ENCODE measurements around the gene C6orf62.
"Not testable (repeated sequence)": the region's sequence is repeated elsewhere in the genome, so short reads cannot be mapped to it uniquely, and the experiment has no call there.

The C6orf62 gene

DNA sequence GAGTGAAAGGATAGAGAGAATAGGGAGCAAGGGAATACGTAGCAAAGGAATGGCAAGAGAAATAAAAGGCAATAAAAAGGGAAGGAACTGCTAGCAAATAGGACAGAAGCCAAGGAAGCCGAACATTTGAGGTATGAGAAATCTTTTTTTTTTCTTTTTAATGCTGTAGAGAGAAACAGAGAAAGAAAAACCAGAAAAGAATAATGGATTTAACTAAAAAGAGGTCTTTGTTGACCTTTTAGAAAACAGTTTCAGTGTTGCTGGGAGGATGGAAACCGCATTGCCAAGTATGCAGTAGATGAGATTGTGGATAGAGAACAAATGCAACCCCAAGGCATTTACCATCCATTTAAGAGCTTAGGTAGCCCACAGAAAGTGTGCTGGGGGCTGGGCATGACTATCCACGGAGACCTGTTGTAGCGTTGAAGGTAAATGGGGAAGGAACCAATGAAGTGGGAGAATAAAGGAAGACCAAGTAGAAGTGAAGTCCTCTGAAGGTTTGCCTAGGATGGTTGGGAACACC lies 23.3 kb upstream of the C6orf62 start:
- no peak for DNase-seq

DNA sequence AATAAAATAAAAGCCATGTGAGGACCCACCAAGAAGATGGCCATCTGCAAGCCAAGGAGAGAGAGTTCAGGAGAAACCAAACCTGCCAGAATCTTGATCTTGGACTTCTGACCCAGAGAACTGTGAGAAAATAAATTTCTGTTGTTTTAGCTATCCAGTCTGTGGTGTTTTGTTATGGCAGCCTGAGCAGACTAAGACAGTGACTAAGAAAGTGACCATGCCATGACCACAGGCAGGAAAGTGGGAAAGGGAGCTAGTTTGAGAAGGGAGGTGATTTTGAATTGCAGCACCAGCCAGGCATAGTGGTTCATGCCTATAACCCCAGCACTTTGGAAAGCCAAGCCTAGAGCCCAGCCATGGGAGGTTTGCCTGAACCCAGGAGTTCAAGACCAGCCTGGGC lies 21.9 kb upstream of the C6orf62 start:
- no peak for DNase-seq

DNA sequence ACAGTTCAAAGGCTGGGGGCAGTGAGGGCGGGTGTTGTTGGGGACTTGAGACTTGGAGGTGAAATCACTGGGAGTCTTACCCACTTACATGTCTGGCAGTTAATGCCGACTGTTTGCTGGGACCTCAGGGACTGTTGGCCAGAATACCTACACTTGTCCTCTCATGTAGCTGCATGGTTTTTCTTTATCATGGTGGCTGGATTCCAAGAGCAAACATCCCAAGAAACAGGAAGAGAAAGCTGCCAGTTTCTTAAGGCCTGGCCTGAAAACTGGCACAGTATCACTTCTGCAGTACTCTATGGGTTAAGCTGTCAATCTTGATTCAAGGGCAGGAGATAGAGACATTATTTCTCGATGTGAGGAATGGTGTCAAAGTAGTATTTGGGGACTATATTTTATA lies 19.8 kb upstream of the C6orf62 start:
- DNase-seq, result no peak

DNA sequence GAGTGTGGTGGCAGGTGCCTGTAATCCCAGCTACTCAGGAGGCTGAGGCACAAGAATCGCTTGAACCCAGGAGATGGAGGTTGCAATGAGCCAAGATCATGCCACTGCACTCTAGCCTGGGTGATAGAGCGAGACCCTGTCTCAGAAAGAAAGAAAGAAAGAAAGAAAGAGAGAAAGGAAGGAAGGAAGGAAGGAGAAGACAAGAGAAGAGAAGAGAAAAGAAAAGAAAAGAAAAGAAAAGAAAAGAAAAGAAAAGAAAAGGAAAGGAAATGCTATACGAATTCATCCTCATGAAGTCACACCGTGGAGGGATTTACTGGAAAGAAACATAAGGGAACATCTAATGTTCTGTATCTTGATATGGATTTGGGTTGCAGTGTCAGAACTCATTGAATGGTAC lies 15.8 kb upstream of the C6orf62 start:
- not testable (repeated sequence) for DNase-seq

DNA sequence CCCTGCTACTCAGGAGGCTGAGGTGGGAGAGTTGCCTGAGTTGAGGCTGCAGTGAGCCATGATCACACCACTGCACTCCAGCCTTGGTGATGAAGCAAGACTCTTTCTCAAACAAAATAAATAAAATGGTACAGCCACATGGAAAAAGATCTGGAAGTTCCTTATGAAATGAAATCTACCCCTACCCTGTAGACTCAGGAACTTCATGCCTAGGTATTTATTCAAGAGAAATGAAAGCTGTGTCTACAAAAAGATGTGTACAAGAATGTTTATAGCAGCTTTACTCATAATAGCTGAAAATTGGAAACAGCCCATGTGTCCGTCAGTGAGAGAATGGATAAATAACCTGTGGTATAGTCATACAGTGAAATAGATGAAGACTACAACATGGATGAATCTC lies 15.2 kb upstream of the C6orf62 start:
- no peak for DNase-seq

DNA sequence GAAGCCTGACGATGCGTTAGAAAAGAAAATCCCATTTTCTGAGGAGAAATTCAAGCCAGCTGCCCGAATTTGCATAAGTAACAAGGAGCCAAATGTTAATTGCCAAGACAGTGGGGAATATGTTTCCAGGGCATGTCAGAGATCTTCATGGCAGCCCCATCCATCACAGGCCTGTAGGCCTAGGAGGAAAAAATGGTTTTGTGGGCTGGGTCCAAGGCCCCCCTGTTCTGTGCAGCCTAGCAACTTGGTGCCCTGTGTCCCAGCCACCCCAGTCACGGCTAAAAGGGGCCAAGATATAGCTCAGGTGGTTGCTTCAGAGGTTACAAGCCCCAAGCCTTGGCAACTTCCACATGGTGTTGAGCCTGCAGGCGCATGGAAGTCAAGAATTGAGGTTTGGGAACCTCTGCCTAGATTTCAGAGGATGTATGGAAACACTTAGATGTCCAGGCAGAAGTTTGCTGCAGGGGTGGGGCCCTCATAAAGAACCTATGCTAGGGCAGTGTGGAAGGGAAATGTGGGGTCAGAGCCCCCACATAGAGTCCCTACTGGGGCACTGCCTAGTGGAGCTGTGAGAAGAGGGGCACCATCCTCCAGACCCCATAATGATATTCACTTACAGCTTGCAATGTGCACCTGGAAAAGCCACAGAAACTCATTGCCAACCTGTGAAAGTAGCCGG lies 12.6 kb upstream of the C6orf62 start:
- not testable (repeated sequence) for DNase-seq

DNA sequence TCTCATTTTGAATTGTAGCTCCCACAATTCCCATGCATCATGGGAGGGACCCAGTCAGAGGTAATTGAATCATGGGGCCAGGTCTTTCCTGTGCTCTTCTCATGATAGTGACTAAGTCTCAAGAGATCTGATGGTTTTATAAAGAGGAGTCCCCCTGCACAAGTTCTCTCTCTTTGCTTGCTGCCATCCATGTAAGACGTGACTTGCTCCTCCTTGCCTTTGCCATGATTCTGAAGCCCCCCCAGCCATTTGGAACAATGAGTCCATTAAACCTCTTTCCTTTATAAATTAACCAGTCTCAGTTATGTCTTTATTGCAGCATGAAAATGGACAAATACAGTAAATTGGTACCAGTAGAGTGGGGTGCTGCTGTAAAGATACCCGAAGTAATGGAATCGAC lies 11.7 kb upstream of the C6orf62 start:
- DNase-seq, result not testable (repeated sequence)

DNA sequence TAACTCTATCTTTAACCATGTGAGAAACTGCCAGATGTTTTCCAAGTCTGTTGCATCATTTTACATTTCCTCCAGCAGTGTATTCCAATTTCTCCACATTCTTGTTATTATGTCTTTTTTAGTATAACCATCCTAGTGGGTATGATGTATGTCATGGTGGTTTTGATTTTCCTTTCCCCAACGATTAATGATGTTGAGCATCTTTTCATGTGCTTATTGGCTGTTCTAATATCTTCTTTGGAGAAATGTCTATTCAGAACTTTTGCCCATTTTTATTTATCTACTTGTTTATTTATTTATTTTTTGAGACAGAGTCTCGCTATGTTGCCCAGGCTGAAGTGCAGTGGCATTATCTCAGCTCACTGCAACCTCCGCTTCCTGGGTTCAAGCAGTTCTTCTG lies 4.3 kb upstream of the C6orf62 start:
- DNase-seq, result no peak

DNA sequence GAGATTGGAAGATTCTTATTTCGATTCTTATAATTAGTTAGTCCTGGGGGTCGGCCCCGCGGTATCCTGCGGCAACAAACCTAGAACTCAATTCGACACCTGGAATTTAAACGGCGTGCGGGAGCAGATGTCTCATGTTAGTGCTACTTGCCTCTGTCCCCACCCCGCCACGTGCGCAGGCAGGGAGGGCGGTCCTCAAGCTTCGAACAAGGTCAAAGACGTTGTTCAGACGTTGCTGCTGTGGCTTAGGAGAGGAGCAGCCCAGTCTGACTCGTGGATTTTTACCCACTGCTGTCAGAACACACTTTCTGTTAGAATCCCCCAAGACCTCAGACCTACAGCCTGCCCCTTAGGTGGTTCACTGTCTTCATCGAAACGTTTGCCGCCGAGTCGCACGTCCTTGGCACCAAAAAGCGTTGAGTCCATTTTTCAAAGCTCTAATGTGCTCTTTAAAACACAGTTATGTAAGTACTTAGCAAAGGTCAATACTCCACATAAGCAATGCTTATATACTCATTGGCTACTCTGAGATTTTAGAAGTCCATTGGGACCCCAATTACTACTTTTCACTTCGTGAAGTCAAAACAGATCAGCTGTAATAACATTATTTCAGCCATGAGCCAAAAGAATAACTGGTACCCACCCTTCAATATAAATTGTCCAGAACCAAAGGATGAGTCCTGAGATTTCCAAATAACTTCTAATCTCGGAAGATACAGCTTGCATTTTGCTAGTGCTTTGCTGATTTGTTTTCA lies 2.7 kb upstream of the C6orf62 start:
- DNase-seq, result peak; percentile 96

DNA sequence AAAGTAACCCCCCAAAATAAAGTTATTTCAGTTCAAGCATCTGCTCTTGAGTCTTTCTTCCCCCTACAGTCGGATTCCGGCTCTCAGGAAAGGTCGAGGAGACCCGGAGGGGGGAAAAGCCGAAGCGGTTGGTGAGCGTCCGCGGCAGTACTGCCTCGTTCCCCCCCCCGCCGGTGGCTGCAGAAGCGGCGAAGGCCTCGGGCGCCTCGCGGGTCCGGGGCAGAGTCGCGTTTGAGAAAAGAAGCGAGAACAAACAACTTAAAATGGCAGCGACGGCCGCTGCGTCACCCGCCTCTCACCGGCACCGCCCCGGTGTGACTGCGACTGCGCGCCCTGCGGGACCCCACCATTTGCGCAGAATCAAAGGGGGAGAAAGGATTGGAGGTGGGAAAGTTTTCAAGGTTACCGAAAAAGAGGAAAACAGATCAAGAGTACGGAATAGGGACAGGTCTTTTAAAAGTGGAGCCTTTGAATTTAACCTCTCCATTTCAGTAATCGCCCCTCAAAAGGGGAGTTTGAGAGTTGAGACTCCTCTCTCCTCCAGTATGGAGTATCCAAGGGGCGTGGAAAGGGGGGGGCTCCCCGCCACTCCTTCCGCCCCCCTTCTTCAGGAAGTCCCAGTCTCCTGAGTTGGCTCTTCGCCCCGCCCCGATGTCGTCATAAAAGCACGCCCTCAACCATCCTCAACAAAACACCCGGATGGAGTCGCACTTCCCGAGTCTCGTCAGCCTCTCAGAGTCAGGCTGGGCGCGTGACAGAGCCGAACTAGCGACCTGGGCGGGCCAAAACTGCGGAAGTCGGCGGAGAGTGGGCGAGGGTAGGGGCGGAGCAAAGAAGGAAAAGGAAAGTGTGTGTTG lies 1.9 kb upstream of the C6orf62 start:
- DNase-seq, result peak; percentile 100

DNA sequence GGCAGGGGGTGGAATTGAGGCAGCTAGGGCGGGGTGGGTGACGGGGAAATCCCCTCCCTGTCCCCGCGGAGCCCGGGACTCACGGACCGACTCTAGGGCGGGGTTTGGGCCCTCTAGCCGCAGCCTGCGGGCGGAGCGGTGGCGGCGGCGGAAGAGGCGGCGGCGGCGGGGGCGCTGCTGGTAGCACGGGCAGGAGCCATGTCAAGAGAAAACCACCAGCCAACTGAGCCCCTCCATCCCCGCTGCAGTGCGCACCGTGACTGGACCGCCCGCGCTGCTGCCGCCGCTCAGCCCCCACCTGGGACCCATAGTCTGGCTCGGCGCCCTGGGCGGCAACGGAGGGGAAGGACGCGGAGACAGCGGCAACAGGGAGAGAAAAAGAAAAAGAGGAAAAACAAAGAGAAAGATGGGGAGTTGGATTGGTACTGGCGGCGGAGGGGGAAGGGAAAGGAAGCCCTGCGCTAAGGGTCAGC lies 1.2 kb upstream of the C6orf62 start:
- peak; percentile 73 for DNase-seq

DNA sequence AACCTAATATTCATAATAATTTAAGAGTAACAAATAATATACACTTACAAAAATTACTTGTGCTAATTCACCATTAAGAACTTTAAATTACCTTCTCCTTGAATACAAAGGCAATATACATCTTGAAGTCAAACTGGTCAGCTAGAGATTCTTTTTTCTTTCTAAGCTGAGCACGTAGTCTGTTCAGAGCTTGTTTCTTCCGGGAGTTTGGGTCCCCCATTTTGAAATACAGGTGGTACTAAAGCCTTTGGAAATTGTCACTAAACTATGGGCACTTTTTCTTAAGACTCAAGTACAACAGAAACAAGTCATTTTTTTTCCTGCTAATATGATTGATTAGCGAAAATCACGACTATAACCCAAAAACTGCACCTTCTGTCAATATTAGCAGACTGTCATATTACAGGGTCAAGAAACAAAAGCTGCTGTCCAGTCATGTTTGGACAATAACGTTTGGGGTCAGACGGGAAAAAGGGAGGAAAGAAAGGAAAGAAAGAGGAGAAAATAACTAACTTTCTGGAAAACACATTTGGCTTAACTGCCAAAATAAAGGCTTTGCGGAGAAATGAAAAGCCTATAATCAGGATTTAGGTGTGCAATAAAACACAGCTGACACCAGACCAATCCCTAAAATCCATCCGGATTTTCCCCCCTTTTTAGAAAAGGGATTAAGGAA lies 367 bp downstream of the C6orf62 start:
- DNase-seq, result no peak

DNA sequence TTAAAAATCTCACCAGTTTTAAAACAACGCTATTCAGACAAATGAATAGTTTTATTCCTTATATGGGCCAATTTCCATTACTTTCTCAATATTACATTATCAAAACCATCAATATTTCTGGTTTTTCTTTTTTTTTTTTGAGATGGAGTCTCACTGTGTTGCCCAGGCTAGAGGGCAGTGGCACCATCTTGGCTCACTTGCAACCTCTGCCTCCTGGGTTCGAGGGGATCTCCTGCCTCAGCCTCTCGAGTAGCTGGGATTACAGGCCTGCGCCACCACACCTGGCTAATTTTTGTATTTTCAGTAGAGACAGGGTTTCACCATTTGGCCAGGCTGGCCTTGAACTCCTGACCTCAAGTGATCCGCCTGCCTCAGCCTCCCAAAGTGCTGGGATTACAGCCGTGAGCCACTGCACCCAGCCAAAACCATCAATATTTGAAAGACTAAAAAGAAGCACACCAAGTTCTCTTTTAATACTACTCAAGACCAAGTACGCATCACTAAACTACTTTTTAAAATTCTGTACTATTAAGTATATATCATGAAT lies 2.3 kb downstream of the C6orf62 start:
- not testable (repeated sequence) for DNase-seq

DNA sequence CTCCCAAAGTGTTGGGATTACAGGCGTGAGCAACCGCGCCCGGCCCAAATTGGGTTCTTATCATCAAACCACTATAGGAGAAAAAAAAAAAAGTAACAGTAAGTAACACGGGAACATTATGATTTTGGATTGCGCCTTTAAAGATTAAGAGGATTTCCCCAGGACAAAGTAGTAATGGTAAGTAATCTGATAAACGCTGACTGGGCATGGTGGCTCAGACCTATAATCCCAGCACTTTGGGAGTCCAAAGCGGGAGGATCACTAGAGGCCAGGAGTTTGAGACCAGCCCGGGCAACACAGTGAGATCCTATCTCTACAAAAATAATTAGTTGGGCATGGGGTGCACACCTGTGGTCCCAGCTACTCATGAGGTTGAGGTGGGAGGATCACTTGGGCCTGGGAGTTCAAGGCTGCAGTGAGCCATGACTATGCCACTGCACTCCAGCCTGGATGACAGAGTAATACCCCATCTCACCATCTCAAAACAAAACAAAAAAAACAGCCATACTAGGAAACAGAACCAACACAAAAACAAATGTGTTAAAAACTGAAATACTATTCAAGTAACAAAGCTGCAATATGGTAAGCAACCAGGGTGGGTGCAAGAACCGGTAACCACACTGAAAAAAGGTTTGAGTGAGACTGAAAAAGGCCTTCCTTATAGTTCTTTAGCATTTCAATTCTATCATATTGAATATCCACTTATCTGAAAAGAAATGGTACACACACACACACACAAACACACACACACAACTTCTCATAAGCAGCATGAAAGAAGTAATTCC lies 8.2 kb downstream of the C6orf62 start:
- DNase-seq, result no peak

DNA sequence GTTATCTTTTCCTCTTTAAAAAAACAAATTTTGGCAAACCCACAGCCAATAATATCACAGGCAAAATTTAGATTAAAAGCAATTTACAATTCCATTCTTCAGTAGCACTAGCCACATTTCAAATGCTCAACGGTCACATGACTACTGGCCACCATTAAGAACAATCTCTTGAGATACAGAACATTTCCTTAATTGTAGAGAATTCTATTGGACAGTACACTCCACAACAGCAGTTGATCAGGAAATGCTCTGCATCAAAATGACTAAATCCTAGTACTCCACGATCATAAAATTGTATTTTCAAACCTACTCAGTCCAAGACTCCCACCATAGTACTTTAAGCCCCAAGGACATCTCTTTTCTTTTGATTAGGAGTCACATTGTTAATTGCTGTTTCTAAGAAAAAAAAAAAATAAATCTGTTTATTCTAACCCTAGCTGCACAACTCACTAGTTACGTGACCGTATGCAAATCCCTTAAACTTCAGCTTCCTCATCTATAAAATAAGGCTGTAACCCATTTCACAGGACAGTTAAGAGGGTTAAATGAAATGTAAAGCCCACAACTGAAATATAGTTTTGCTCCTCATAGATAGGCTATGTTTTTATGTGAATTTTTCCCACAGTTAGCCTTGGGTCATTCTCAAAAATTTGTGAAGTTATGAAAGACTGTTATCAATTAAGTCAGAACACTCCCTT lies 9.8 kb downstream of the C6orf62 start:
- DNase-seq, result no peak

DNA sequence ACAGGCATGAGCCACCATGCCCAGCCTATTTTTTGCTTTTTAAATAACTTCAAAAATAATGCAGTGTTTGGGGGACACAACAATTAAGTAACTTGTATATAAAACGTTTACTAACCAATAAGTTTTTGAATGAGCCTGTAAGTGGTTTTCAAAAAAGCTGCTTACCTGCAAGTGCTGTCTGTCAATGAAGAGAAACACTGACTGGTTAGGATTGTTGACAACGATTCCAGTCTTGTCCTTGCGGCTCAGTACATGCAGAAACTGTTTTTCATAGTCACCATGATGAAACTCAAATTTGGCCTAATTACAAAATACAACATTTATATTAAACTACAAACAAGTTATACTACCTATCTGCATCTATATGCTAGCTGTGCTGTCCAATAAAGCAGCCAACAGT lies 10.3 kb downstream of the C6orf62 start:
- no peak for DNase-seq

DNA sequence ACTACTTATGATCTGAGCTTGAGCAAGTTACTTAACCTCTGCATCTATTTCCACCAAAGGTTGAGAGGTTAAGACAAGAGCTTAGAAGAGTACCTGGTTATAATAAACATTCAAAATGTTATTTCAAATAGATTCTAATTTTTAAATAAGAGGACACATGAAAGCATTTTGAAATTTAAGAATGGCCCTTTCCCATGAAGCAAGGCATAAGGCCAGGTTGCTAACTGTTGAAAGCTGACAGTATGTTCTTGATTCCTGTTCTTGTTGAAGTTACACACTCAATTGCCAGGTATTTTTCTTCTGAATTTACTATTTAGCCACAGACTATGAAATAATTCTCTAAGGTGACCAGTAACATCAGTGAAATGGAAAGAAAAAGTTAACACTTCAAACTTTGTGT lies 14.5 kb downstream of the C6orf62 start:
- DNase-seq, result no peak

DNA sequence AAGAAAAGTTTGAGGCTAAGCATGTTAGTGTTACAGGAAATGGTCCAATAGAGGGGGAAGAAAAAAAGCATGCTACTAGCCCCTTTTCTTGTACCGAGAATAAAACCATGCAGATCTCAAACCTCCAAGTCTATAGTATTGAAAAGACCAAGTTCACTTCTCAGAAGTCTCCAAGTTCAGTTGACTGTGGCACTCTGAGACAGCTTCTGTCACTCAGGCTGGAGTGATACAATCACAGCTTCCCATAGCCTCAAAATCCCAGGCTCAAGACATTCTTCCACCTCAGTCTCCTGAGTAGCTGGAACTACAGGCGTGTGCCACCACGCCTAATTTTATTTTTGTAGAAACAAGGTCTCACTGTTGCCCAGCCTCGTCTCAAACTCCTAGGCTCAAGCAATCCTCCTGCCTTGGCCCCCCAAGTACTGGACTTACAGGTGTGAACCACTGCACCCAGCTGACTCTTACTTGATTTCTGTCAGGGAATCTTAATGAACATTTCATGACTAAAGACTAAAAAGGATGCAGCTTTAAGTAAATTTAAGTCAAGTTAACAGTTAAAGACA lies 16.2 kb downstream of the C6orf62 start:
- no peak for DNase-seq

DNA sequence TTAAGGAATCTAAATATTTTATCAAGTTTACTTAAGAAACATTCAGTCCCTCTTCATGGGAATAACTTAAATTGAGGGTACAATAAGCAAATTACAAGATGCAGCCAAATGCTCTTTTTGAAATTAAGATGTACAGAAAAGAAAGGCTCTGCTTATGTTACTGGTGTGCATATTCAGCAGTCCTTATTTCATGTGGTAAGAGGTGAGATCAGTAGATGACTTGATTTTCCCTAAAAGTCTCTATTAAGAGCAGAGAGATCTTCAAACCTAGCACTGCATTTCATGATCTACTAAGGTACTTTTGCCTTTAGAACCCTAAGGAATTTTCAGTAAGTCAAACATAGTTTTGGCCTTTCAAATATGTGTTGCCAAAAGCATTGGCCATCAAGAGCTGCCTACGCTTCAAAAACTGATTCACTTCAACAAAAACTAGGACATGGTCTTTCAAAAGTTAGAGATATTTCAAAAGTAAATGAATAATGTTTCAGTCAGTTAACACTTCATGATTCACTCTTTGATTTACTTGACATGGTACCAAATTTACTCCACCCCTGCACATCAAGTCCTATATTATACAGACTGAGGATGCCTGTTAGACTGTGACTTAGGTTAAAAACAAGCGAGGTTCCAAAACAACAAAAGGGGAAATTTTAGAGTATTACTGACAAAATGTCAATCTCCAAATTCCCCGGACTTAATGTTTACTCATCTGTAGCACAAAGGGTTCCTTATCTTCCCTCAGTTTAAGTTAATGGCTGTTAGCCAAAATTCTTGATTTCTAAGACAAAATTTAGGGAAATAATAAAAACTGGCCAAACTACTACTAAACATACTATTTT lies 19.2 kb downstream of the C6orf62 start:
- DNase-seq, result no peak

DNA sequence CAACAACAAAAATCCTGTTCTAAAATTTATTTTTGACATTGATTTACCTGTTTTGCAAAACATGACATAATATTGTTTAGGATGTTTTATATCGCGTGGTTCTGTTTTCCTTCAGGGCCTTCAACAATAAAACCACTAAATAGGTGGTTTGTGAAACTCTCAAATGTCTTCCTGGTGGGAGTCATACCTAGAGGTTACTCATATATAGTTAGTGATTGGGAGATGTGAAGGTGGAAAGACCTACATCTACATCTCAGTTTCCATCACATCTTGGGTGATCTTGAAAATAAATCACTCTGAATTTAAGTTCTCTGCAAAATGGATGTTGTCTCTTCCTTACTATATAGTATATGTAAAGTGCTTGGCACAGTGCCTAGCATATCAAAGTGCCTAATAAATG lies 22.9 kb downstream of the C6orf62 start:
- DNase-seq, result no peak
